Activated T-helper 1 cell treated with anti-CD3 and anti-CD28 coated beads, Interleukin-12 subunit alpha, Interleukin-12 subunit beta, Interleukin-2, Interleukin-4 antibody, amounts not matched to agents 30 ng/mL and 10 ng/mL and 1 ng/mL, durations not matched to agents 14 hours and 24 hours and 36 hours (primary cell): Measurements from ENCODE around the gene SPON1. TPM values are rescaled to one million over a fixed set of nuclear protein-coding genes. Genes with fewer than 3 reads are reported as not detected.

Source experiments
- DNase-seq: peaks from one replicate; pipeline ENCODE4 v3.0.0; 2021; ENCODE audit warnings: low spot score
- H3K27ac Mint-ChIP-seq: one replicate; pipeline ENCODE4 v1.8.0; 2021; ENCODE audit warnings: mild to moderate bottlenecking, mixed read lengths
- H3K27me3 Mint-ChIP-seq: one replicate; pipeline ENCODE4 v1.8.0; 2022; ENCODE audit warnings: mild to moderate bottlenecking, moderate library complexity, mixed read lengths; ENCODE audit not compliant: insufficient read depth
- H3K36me3 Mint-ChIP-seq: one replicate; pipeline ENCODE4 v1.8.0; 2021; ENCODE audit warnings: low read depth, mixed read lengths
- H3K4me1 Mint-ChIP-seq: one replicate; pipeline ENCODE4 v1.8.0; 2021; ENCODE audit warnings: low read depth, mixed read lengths
- H3K4me3 Mint-ChIP-seq: one replicate; pipeline ENCODE4 v1.8.0; 2021; ENCODE audit warnings: mild to moderate bottlenecking, moderate library complexity, mixed read lengths
- H3K9me3 Mint-ChIP-seq: one replicate; pipeline ENCODE4 v1.8.0; 2021; ENCODE audit warnings: mixed read lengths
- intact Hi-C: fragments of 100-400 bp; cut with micrococcal nuclease; formaldehyde crosslinking; loops from one replicate; pipeline ENCODE4 v1.15.1; 2024
- total RNA-seq: library from RNA; stranded (reverse); gene quantifications from 2 replicates; pipeline ENCODE4 v1.2.3, GENCODE V29; 2022

The SPON1 gene
- total RNA-seq, 1 donor from 2014 or later = 0.29 TPM

GRCh38 chr11:14229472-14229871 is 266.9 kb downstream of the SPON1 start:
- no peaks in the 10 kb centered on the region for H3K27me3 Mint-ChIP-seq

GRCh38 chr11:14230407-14230806 is 267.9 kb downstream of the SPON1 start:
- no peaks in the 10 kb centered on the region for H3K27me3 Mint-ChIP-seq
- no peaks in the 10 kb centered on the region for H3K9me3 Mint-ChIP-seq
- no peaks in the 10 kb centered on the region for H3K4me1 Mint-ChIP-seq
- no peaks in the 10 kb centered on the region for H3K36me3 Mint-ChIP-seq
- no peak for DNase-seq
- H3K27ac Mint-ChIP-seq = no peak overlapping the region
- H3K4me3 Mint-ChIP-seq = no peak overlapping the region
- intact Hi-C loops = no loop called here

More at GRCh38 chr11:14229472-14229871, 266.9 kb downstream of the SPON1 start:
- no peak overlapping the region for H3K4me3 Mint-ChIP-seq
- H3K4me1 Mint-ChIP-seq = peaks cover under 1% of the 10 kb centered on the region
- H3K27ac Mint-ChIP-seq = no peak overlapping the region
- DNase-seq = no peak
- H3K9me3 Mint-ChIP-seq = no peaks in the 10 kb centered on the region
- H3K36me3 Mint-ChIP-seq = no peaks in the 10 kb centered on the region
- intact Hi-C loops = no loop called here

DNA sequence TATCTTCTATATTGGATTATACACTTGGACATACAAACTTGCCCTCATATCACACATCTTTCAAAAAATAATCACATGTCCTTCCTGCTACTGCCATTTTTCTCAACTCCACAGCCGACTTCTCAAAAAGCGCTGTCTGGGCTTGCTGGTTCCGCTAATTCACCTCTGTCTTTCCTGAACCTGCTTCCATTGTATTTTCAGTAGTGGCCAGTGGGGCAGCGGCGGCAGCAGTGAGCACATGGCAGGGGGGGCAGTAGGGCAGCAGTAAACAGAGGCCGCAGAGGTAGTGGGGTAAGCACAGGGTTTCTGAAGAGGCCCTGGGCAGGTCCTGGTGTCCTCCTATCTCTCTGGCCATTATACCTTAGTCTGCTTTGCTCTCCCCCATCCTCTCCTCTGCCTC is 270.1 kb downstream of the SPON1 start:
- no peaks in the 10 kb centered on the region for H3K4me1 Mint-ChIP-seq
- H3K27me3 Mint-ChIP-seq = no peaks in the 10 kb centered on the region
- H3K36me3 Mint-ChIP-seq = no peaks in the 10 kb centered on the region
- H3K9me3 Mint-ChIP-seq = no peaks in the 10 kb centered on the region
- no peak for DNase-seq
- intact Hi-C loops = no loop called here
- no peak overlapping the region for H3K27ac Mint-ChIP-seq
- H3K4me3 Mint-ChIP-seq = no peak overlapping the region

GRCh38 chr11:14234446-14234845 is 271.9 kb downstream of the SPON1 start:
- no peaks in the 10 kb centered on the region for H3K36me3 Mint-ChIP-seq
- DNase-seq = no peak
- H3K4me1 Mint-ChIP-seq = no peaks in the 10 kb centered on the region
- H3K4me3 Mint-ChIP-seq = no peak overlapping the region
- H3K9me3 Mint-ChIP-seq = no peaks in the 10 kb centered on the region
- no peak overlapping the region for H3K27ac Mint-ChIP-seq
- intact Hi-C loops = no loop called here
- H3K27me3 Mint-ChIP-seq = peaks cover 3% of the 10 kb centered on the region

- intact Hi-C loops = no loop called here
- H3K27me3 Mint-ChIP-seq = peaks cover 3% of the 10 kb centered on the region
- no peaks in the 10 kb centered on the region for H3K4me1 Mint-ChIP-seq
- no peak for DNase-seq
- no peak overlapping the region for H3K27ac Mint-ChIP-seq
- H3K36me3 Mint-ChIP-seq = no peaks in the 10 kb centered on the region
- H3K4me3 Mint-ChIP-seq = no peak overlapping the region
- H3K9me3 Mint-ChIP-seq = no peaks in the 10 kb centered on the region
These were observed 273.2 kb downstream of the SPON1 start for GRCh38 chr11:14235701-14236100.

- Mint-ChIP-seq H3K27ac (no peak overlapping the region), H3K27me3 (peaks cover 3% of the 10 kb centered on the region), H3K9me3 (no peaks in the 10 kb centered on the region), H3K4me3 (no peak overlapping the region), H3K4me1 (no peaks in the 10 kb centered on the region), H3K36me3 (no peaks in the 10 kb centered on the region)
- intact Hi-C loops = no loop called here
- no peak for DNase-seq
These were observed 275.0 kb downstream of the SPON1 start for GRCh38 chr11:14237444-14237961.

DNA sequence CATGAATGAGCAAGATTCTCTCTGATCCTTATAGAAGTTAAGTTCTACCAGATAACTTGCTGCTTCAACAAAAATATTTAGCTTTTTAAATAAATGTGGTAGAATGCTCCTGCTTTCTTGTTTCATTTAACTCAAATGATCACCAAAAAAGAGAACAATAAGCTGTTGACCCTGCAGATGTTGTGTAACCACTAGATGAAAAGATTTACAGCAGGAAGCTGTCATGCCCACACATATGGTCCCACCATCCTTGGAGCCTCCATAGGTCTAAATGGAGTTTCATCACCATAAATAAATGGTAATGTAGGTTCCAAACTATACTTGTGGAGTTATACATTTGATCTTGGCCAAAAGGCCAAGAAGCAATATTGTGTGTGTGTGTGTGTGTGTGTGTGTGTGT is 277.7 kb downstream of the SPON1 start:
- H3K27ac Mint-ChIP-seq = no peak overlapping the region
- H3K27me3 Mint-ChIP-seq = peaks cover 6% of the 10 kb centered on the region
- no peaks in the 10 kb centered on the region for H3K36me3 Mint-ChIP-seq
- DNase-seq = no peak
- no peaks in the 10 kb centered on the region for H3K4me1 Mint-ChIP-seq
- H3K4me3 Mint-ChIP-seq = no peak overlapping the region
- intact Hi-C loops = no loop called here
- H3K9me3 Mint-ChIP-seq = no peaks in the 10 kb centered on the region

DNA sequence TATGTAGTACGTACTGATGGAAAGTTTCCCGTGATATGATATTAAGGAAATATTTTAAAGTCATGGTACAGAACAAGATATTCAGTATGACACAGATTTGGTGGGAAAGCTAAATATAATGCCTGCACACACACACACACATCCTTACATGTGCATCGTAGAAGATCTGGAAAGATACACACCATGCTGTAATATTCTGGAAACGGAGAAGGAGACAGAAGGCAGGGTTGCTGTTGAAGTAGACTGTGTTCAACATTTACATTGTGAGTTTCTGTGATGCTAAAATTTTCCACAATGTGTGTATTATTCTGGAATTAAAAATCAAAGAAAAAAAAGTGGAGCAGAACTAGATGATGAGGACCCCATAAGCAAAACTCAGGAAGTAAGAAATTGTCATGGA is 278.4 kb downstream of the SPON1 start:
- DNase-seq = no peak
- Mint-ChIP-seq H3K4me3 (no peak overlapping the region), H3K4me1 (no peaks in the 10 kb centered on the region), H3K36me3 (no peaks in the 10 kb centered on the region), H3K27ac (no peak overlapping the region), H3K9me3 (no peaks in the 10 kb centered on the region), H3K27me3 (peaks cover 8% of the 10 kb centered on the region)
- intact Hi-C loops = no loop called here

DNA sequence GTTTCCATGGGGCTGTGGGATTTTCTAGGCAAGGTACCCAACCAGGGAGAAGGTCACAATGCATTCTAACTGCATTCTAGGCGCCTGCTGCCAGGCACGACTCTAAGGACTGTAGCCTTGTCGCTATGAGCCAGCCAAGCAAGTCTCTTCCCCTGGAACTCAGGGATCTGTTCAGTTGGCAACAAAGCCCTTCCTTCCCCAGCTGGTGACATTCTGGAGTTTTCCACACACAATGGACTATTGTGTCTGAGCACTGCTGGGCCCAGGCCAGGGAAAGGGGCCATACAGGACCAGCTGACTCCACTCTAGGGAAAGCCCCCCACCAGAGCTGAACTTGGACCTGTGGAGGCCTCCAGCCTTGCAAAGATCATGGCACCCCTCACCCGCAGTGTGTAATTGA is 279.7 kb downstream of the SPON1 start:
- intact Hi-C loops = no loop called here
- Mint-ChIP-seq H3K27ac (no peak overlapping the region), H3K4me3 (no peak overlapping the region)

DNA sequence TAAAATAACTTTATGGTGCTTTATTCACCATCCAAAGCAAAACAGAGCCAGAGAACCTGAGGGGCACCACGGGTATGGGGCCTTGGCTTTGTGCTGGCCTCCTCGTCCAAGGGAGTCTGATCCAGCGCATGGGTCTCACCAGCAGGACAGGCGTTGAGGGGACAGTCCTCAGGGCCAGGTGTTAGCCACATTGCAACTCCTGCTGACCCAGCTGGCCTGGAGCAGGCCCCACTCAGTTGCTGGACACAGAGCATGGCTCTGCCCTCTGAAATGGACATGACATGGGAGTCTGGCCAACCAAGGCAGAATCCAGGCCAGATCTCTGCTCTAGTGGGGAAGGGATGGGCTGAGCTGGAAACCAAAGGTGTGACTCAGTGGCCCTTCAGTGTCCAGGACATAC is 280.2 kb downstream of the SPON1 start:
- DNase-seq = no peak
- Mint-ChIP-seq H3K4me1 (peaks cover 2% of the 10 kb centered on the region), H3K27ac (no peak overlapping the region), H3K9me3 (no peaks in the 10 kb centered on the region), H3K27me3 (peaks cover 10% of the 10 kb centered on the region), H3K4me3 (no peak overlapping the region), H3K36me3 (no peaks in the 10 kb centered on the region)
- intact Hi-C loops = no loop called here

More for the DNA sequence above, 279.7 kb downstream of the SPON1 start:
- no peaks in the 10 kb centered on the region for H3K9me3 Mint-ChIP-seq
- H3K36me3 Mint-ChIP-seq = no peaks in the 10 kb centered on the region
- no peak for DNase-seq
- no peaks in the 10 kb centered on the region for H3K4me1 Mint-ChIP-seq
- H3K27me3 Mint-ChIP-seq = peaks cover 10% of the 10 kb centered on the region

DNA sequence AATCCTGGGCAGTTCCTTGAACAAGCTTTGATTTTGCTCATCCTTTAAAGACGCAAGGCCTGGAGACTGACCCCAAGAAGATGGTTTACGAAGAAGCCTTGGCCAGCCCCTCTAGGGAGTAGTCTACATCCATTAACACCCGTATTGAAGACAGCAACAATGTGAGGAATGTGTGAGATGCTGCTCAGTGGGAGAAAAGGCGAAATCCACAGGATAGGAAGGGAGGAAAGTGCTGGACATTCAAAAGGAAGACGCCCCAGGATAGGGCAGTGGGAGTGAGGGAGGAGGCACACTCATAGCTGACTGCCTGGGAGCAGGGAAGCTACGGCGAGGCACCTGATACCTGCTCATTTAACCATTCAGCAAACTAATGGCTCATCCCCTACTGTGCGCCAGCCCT is 282.4 kb downstream of the SPON1 start:
- Mint-ChIP-seq H3K9me3 (no peaks in the 10 kb centered on the region), H3K27me3 (peaks cover 7% of the 10 kb centered on the region), H3K4me1 (peaks cover 21% of the 10 kb centered on the region), H3K4me3 (no peak overlapping the region), H3K27ac (no peak overlapping the region), H3K36me3 (no peaks in the 10 kb centered on the region)
- DNase-seq = no peak
- intact Hi-C loops = no loop called here

DNA sequence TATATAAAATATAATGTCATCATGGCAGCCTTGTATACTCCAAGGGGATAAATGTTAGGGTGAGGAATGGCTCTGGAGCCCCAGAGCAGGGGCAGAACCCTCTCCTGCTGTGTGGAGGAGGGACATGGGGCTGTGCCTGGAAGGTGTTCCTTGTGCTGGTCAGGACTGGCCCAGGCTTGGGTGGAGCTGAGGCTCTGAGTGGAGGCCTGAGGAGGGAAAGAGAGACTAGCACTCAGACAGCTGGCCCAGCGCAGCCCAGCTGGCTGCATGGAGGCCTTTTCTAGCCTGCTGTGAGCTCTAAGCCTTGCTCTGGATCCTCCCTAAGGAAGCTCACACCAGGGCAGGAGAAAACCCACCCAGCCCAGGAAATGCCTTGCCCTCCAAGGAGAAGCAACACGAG is 282.9 kb downstream of the SPON1 start:
- Mint-ChIP-seq H3K27ac (no peak overlapping the region), H3K9me3 (no peaks in the 10 kb centered on the region), H3K4me1 (peaks cover 21% of the 10 kb centered on the region), H3K36me3 (no peaks in the 10 kb centered on the region), H3K27me3 (peaks cover 7% of the 10 kb centered on the region), H3K4me3 (no peak overlapping the region)
- intact Hi-C loops = no loop called here
- DNase-seq = no peak

DNA sequence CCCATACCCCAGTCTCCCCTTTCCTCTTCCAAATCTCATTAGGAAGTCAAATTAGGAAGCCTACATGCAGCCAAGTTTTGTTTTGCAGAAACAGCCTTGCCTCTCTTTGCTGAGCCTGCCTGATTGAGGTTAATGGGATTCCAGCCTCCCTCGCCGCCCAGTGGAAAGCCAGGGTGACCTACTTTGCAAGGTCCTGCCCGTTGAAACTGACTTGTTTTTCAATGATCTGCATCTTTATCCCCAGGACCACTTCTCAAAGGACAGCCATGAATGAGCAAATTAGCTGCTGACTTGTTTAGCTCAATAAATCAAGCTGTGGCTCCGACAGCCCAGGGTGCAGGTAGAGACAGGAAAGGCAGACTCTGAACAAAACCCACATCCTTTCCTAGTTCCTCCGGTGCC is 286.1 kb downstream of the SPON1 start:
- no peaks in the 10 kb centered on the region for H3K9me3 Mint-ChIP-seq

More for the DNA sequence above, 286.1 kb downstream of the SPON1 start:
- H3K27me3 Mint-ChIP-seq = peaks cover 9% of the 10 kb centered on the region
- H3K36me3 Mint-ChIP-seq = no peaks in the 10 kb centered on the region
- H3K4me1 Mint-ChIP-seq = peaks cover 21% of the 10 kb centered on the region
- peak overlapping the region; percentile 31 for H3K4me3 Mint-ChIP-seq
- DNase-seq = no peak
- intact Hi-C loops = loop anchor here (2.0 kb wide), 2 partner anchors 100 to 762 kb away; no protein-coding TSS in a partner anchor
- H3K27ac Mint-ChIP-seq = no peak overlapping the region
